Gastrocnemius medialis (tissue), 4 donors: ENCODE measurements around the gene OMD.

Source experiments
- CTCF ChIP-seq, 5 experiments: fragments of 450-650 bp in 3 of 5; fragments of 200-600 bp in 2 of 5; sonication (generic) in 2 of 5; IDR thresholded peaks in 4 of 5; conservative IDR thresholded peaks in 1 of 5; 1 replicate in 4 of 5; 2 replicates in 1 of 5; pipeline ENCODE4 v1.5.1; 2016 to 2019; ENCODE audit warnings: antibody characterized with exemption in 5 of 5, mild to moderate bottlenecking in 3 of 5, moderate library complexity in 3 of 5
- POLR2A ChIP-seq, 2 donors: fragments of 450-650 bp; IDR thresholded peaks; one replicate each; pipeline ENCODE4 v1.6.1; 2017; ENCODE audit warnings: antibody characterized with exemption in 2 of 2, mild to moderate bottlenecking in 2 of 2, moderate library complexity in 2 of 2

- no peak for TF ChIP-seq POLR2A (IDR thresholded peaks at IDR 0.05)
- TF ChIP-seq CTCF (IDR thresholded peaks at IDR 0.05 in 4 of 5, conservative IDR thresholded peaks at IDR 0.05 in 1 of 5): no peak
These were observed 20.0 kb downstream of the OMD start, which contains the start of gene OGN for GRCh38 chr9:92404042-92404836.
